Measurements from ENCODE around the gene NADK2.
A peak's percentile ranks its signal among the peaks of the same experiment; 100 is the strongest.

The NADK2 gene

DNA sequence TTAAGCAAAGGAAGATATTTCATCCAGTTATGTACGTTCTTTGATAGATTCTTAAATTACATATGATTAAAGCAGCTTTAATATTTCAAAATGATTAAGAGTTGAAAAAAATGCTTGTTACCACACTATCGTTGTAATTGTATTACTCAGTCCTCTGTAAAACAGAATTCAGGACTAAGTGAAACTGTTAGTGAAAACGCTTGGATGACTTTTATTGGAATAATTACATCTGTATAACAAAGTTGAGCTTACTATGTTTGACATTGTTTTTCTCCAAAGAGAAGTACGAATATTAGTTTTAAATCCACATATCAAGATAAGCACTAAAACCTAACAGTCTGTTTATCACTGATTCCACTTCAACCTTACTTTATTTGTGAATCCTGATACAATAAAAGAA, 8.7 kb upstream of the NADK2 start:
- no peak for DNase-seq (ENCODE audit: low read depth)
- no peak for TF ChIP-seq CTCF (conservative IDR thresholded peaks at IDR 0.05; ENCODE audit: control insufficient read depth, insufficient read depth, low read depth, low read length)
- H3K4me3 ChIP-seq (ENCODE audit: control insufficient read depth, low read depth, low read length) = no peak overlapping the region

GRCh38 chr5:36246036-36246800, 4.5 kb upstream of the NADK2 start:
- TF ChIP-seq CTCF (conservative IDR thresholded peaks at IDR 0.05; ENCODE audit: control insufficient read depth, insufficient read depth, low read depth, low read length) = no peak
- H3K4me3 ChIP-seq (ENCODE audit: control insufficient read depth, low read depth, low read length) = no peak overlapping the region
- no peak for DNase-seq (ENCODE audit: low read depth)

- TF ChIP-seq CTCF (conservative IDR thresholded peaks at IDR 0.05; ENCODE audit: control insufficient read depth, insufficient read depth, low read depth, low read length) = no peak
Measured at GRCh38 chr5:36244076-36244475, 2.4 kb upstream of the NADK2 start.

GRCh38 chr5:36243653-36244052, 1.9 kb upstream of the NADK2 start:
- TF ChIP-seq CTCF (conservative IDR thresholded peaks at IDR 0.05; ENCODE audit: control insufficient read depth, insufficient read depth, low read depth, low read length) = no peak
- no peak overlapping the region for H3K4me3 ChIP-seq (ENCODE audit: control insufficient read depth, low read depth, low read length)
- no peak for DNase-seq (ENCODE audit: low read depth)

More at GRCh38 chr5:36244076-36244475, 2.4 kb upstream of the NADK2 start:
- no peak for DNase-seq (ENCODE audit: low read depth)
- H3K4me3 ChIP-seq (ENCODE audit: control insufficient read depth, low read depth, low read length) = no peak overlapping the region

- TF ChIP-seq CTCF (conservative IDR thresholded peaks at IDR 0.05; ENCODE audit: control insufficient read depth, insufficient read depth, low read depth, low read length) = no peak
- DNase-seq (ENCODE audit: low read depth) = no peak
Measured at GRCh38 chr5:36242534-36243485, 1.1 kb upstream of the NADK2 start.

DNA sequence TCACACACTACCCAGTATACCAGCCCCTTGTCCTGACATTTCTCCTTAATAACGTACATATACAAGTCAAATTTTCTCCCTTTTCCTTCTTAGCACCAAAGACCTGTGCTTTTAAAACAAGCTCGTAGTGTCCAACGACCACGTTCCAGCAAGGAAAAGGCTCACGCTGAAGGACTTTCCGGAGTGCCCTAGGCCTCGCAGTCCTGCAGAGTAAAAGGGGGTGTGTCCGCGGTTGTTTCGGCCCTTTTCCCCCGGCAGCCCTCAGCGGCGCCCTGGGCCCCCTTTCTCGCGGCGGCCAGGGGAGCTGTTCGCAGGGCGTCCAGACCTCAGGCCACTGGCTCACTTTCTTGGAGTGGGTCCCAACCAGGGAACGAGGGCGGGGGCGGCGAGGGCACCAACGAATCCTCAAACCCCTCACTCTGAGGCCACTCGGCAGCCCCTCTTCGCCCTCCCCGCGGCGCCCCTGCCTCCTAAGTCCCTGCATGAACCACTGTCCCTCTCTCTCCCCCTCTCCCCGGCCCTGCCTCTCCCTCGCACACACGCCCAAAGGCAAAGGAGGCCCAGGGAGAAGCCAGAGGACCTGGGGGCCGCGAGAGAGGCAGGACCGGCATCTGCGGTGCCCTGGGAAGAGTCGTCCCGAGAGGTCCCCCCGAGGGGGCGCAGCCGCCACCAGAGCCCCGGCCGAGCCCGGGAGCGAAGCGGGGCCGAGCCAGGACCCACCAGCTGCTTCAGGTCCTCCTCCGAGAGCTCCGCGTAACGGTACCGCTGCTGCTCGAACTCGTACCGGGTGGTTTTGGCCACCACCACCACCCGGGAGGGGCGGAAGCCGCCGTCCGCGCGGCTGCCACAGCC, 720 bp downstream of the NADK2 start:
- peak overlapping the region; percentile 71 for H3K4me3 ChIP-seq (ENCODE audit: control insufficient read depth, low read depth, low read length)
- no peak for TF ChIP-seq CTCF (conservative IDR thresholded peaks at IDR 0.05; ENCODE audit: control insufficient read depth, insufficient read depth, low read depth, low read length)
- DNase-seq (ENCODE audit: low read depth) = peak; percentile 56

More at GRCh38 chr5:36242534-36243485, 1.1 kb upstream of the NADK2 start:
- H3K4me3 ChIP-seq (ENCODE audit: control insufficient read depth, low read depth, low read length) = peak overlapping the region; percentile 55

Measured in fibroblast of mammary gland (primary cell).